Measurements from ENCODE around the gene SMIM10L2A.

GRCh38 chrX:135432881-135433521 lies 11.3 kb downstream of the SMIM10L2A start:
- TF ChIP-seq JUN (IDR thresholded peaks at IDR 0.05; ENCODE audit: low read depth, low read length) (no peak), POLR2A (IDR thresholded peaks at IDR 0.05; ENCODE audit: control extremely low read depth in 1 of 2, low read depth in 2 of 2, low read length in 2 of 2) (no peak), CTCF (IDR thresholded peaks at IDR 0.05; ENCODE audit: control extremely low read depth in 1 of 3, insufficient read depth in 1 of 3, low read depth in 1 of 3, low read length in 3 of 3) (peak in 1 of 3 experiments; percentile 33; a peak in 1 of 4 replicates), NANOG (IDR thresholded peaks at IDR 0.05; ENCODE audit: insufficient read depth, low read depth, low read length, poor library complexity, severe bottlenecking) (no peak), POLR2AphosphoS5 (IDR thresholded peaks at IDR 0.05; ENCODE audit: low read depth, low read length) (no peak), SP1 (IDR thresholded peaks at IDR 0.05; ENCODE audit: low read depth, low read length) (no peak)
